ENCODE measurements around the gene SENP6.

- TF ChIP-seq CTCF (IDR thresholded peaks at IDR 0.05; ENCODE audit: insufficient read depth, low read depth, low read length): no peak
- TF ChIP-seq EZH2 (IDR thresholded peaks at IDR 0.05; ENCODE audit: insufficient read depth, low read length): no peak
Observed at GRCh38 chr6:75694406-75694805, 92.7 kb downstream of the SENP6 start.

Measured in astrocyte (in vitro differentiated cells and primary cell).